ENCODE results near the gene SENP3.

DNA sequence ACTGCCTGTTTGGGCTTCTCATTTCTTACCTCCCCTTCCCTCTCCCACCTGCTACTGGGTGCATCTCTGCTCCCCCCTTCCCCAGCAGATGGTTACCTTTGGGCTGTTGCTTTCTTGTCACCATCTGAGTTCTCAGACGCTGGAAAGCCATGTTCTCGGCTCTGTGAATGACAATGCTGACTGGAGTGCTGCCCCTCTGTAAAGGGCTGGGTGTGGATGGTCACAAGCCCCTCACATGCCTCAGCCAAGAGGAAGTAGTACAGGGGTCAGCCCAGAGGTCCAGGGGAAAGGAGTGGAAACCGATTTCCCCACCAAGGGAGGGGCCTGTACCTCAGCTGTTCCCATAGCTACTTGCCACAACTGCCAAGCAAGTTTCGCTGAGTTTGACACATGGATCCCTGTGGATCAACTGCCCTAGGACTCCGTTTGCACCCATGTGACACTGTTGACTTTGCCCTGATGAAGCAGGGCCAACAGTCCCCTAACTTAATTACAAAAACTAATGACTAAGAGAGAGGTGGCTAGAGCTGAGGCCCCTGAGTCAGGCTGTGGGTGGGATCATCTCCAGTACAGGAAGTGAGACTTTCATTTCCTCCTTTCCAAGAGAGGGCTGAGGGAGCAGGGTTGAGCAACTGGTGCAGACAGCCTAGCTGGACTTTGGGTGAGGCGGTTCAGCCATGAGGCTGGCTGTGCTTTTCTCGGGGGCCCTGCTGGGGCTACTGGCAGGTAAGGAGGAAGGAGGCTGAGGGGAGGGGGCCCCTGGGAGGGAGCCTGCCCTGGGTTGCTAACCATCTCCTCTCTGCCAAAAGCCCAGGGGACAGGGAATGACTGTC lies 17.5 kb downstream of the SENP3 start, which contains the start of gene CD68:
- TF ChIP-seq, protein P1, sequence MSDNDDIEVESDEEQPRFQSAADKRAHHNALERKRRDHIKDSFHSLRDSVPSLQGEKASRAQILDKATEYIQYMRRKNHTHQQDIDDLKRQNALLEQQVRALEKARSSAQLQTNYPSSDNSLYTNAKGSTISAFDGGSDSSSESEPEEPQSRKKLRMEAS (IDR thresholded peaks at IDR 0.05): peak; percentile 44
- TF ChIP-seq, protein P2, sequence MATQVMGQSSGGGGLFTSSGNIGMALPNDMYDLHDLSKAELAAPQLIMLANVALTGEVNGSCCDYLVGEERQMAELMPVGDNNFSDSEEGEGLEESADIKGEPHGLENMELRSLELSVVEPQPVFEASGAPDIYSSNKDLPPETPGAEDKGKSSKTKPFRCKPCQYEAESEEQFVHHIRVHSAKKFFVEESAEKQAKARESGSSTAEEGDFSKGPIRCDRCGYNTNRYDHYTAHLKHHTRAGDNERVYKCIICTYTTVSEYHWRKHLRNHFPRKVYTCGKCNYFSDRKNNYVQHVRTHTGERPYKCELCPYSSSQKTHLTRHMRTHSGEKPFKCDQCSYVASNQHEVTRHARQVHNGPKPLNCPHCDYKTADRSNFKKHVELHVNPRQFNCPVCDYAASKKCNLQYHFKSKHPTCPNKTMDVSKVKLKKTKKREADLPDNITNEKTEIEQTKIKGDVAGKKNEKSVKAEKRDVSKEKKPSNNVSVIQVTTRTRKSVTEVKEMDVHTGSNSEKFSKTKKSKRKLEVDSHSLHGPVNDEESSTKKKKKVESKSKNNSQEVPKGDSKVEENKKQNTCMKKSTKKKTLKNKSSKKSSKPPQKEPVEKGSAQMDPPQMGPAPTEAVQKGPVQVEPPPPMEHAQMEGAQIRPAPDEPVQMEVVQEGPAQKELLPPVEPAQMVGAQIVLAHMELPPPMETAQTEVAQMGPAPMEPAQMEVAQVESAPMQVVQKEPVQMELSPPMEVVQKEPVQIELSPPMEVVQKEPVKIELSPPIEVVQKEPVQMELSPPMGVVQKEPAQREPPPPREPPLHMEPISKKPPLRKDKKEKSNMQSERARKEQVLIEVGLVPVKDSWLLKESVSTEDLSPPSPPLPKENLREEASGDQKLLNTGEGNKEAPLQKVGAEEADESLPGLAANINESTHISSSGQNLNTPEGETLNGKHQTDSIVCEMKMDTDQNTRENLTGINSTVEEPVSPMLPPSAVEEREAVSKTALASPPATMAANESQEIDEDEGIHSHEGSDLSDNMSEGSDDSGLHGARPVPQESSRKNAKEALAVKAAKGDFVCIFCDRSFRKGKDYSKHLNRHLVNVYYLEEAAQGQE (IDR thresholded peaks at IDR 0.05; ENCODE audit: low read depth): no peak
- 0 out of 2 replicates have a peak, but pooled peaks have one; percentile 15 for TF ChIP-seq CREB1 (IDR thresholded peaks at IDR 0.05; ENCODE audit: low read depth)
- no peak for TF ChIP-seq EP300 (IDR thresholded peaks at IDR 0.05; ENCODE audit: borderline replicate concordance)
- TF ChIP-seq TCF12 (IDR thresholded peaks at IDR 0.05; ENCODE audit: low read depth): no peak
- TF ChIP-seq FOXM1 (IDR thresholded peaks at IDR 0.05; ENCODE audit: borderline replicate concordance, low read depth): no peak
- peak; percentile 69 for TF ChIP-seq CEBPB (IDR thresholded peaks at IDR 0.05)
- no peak for TF ChIP-seq USF1 (IDR thresholded peaks at IDR 0.05)
- TF ChIP-seq TEAD4 (IDR thresholded peaks at IDR 0.05): peak; percentile 17; the same call in 1 of the 2 replicates
- peak; percentile 3; the same call in 1 of the 2 replicates for TF ChIP-seq TAF1 (IDR thresholded peaks at IDR 0.05; ENCODE audit: low read depth)
- no peak for TF ChIP-seq EGR1 (IDR thresholded peaks at IDR 0.05)
- no peak for TF ChIP-seq RAD21 (IDR thresholded peaks at IDR 0.05; ENCODE audit: low read depth)
- TF ChIP-seq ZBTB7A (IDR thresholded peaks at IDR 0.05; ENCODE audit: low read depth): no peak
- no peak for TF ChIP-seq YY1 (IDR thresholded peaks at IDR 0.05; ENCODE audit: low read depth)

All from Ishikawa (cell line).